HS-27A (cell line): ENCODE results near the gene OPCML.

Source experiments
- DNase-seq: peaks from one replicate; pipeline ENCODE4 v3.0.0-alpha.2; 2012; ENCODE audit warnings: low read depth, missing footprints

Gene OPCML

DNA sequence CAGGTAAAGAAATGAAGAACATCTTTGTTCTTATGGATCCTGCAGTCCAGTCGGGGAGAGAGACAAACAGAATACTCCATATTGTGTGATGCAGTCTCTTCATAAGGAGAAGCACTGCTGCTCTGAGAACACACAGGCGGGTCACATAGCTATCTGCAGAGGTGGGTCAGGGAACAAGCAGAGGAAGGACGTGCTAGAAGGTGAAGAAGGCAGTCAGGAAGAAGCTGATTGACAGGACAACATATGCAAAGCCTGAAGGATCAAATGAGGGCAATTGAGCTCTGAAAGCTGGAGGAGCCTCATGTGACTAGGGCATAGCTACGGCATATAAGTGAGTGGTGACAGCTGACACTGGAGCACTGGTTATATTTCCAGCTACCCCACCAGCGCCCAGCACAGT, 122.5 kb downstream of the OPCML start:
- no peak for DNase-seq

DNA sequence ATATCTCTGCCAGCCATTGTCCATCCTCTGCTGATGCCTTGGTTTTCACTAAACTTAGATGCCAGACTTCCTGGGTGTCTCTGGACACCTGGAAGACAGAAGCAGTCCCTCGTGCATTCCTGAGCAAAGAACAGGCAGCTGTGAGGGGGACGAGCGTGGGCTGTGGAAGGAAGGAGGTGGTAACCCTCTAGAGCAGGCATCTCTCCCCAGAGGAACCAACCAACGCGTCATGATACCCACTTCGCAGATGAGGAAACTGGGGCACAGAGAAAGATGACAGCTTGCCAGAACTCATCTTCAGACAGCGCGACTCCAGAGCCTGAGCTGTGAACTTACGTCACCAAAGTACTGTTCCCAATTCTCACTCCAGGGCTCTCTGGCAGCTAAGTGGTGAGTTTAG, 123.4 kb downstream of the OPCML start:
- no peak for DNase-seq

DNA sequence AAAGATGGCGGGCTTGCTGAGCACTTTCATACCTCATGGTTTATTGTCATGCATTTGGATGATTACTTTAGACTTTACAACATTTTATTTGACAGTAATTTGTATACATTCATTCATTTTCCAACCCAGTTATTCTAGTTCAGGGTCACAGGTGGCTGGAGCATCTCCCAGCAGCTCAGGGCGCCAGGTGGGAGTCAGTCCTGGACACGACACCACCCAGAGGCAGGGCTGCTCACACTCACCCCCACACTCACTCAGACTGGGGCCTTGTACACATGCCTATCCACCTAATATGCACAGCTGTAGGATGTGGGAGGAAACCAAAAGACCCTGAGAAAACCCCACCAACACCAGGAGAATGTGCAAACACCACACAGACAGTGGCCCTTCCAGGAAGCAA, 123.9 kb downstream of the OPCML start:
- DNase-seq = no peak

DNA sequence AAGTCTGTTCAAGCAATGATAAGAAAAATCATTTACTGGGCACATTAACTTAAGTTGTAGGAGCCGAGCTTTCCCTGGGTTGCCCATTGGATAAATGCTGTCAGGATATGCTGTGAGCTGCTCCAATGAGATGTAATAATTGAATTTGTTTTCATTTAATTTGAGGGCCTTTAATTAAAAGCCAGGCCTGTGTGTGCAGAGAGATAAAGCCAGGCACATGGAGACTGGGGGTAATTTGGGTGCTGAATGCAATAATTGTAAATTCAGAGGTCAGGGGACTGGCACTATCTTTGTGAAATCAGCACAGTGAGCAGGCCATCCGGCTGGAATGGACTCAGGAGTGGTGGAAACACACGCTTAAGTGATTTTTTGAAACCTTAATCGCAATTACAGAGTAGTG, 125.8 kb downstream of the OPCML start:
- DNase-seq = no peak

DNA sequence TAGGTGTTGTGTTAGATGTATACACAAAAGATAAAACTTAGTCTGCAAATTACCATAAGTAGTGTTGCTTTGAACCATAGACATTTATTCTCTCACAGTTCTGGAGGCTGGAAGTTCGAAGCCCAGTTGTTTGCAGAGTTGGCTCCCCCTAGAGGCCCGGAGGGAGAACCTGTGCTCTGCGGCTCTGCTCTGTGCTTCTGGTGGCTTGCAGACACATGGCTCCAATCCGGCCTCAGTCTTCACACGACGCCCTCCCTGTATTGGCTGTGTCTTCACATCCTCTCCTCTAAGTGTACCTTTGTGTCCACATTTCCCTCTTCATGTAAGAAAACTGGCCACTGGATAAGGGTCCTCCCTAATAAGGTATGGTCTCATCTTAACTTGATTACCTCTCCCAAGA, 128.4 kb downstream of the OPCML start:
- DNase-seq = no peak

DNA sequence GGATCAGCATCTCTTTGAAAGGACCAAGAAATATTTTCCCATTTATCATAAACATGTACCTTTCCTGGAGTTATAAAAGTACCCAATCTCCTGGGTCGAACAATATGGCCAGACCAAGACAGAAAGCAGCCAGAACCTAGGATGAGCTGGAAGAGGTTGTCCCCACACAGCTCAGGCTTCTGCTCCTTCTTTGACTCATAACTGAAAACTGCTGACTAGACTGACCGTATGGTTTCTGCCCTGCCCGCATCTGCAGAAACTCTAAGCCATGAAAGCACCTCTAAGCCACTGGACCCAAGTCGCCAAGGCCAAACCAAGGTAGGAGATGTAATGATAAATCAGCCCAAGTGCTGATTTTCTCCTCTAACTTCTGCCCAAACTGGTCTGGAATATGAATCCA, 129.8 kb downstream of the OPCML start:
- no peak for DNase-seq

DNA sequence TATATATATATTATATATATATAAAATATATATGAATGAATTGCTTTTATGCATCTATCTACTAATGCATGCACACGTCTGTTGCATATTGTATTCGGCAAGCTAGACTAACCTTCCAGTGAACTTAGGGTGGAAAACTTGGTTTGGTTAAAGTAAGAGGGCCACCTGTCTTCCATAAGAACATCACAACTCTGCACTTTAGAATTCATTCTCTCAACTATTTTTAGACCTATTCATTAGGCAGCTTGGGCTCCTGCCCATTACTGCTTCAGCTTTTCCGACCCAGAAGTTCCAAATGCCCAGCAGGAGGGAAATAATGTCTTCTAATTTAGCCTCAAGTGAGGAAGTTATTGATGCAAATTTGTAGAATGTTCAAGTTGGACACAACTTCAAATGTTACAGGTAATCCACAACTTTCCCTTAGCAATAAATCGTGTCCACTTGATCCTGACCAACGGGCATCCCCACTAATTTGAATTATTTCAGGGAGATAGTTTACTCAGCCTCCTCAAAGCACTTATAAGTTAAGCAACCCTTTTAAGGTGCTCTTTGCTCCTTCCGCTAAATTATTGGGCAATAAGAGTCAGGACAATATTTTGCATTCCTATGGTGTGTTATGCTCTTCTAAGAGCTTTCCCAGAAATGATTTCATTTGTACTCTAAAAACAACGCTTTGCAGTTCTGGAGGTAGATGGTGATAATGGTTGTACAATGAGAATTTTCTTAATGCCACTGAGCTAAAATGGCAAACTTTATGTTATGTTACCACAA, 132.3 kb downstream of the OPCML start:
- DNase-seq = no peak

DNA sequence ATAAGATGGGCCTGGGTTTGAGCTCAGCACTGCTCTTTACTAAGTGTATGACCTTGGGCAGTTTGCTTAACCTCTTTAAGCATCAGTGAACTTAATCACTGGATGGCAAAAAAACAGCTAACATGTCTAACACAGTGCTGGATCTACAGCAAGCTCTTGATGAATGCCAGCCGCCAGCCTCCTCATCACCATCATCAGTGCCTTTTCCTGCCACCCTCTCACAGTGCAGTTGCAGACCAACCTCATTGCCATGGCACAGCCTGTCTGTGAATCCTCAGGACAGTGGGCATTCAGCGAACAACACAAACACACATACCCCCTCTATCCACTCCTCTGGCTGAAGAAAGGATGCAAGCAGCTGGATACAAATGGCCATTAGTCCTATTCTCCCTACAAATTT, 133.0 kb downstream of the OPCML start:
- no peak for DNase-seq

DNA sequence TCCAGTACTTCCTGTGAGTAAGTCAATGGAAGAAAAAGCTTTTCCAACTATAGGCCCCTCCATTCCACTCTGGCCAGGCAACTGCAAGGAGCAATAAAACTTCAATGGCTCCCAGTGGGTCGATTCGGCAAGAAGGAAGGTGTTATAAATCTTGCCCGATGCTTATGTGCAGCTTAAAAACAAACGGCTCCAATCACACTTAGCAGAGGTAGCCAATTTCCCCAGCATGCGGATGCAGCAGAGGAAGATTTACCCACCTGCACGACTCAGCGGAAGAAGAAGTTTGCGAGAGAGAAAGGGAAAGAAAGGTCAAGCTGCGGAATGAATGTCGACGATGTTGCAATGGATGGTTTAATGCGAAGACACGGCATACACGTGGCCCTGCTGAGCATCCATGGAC, 141.5 kb downstream of the OPCML start:
- DNase-seq = no peak

DNA sequence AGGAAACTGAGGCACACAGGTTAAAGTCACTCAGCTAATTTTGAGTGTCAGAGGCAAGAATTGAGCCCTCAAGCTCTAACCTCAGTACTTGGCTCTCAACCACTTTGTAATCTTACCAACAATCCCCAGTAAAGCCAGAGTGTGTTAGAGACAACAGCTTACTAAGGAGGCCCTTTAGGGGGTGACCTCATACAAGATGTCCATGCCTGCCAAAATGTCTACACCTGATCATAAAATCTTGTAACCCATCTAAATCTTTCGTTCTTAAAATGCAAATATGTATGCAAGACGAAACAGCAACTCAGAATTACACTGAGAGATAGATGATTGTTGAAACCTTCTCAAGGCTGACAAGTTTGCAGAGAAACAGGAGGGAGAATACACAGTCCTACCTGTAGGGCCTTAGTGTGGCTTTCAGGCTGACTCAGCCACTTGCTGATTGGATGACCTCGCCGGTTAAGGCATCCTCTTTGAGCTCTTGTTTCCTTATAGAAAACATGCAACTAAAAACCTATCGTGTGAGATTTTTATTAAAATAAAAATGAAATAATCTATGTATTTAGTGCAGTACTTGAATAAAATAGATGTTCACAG, 143.2 kb downstream of the OPCML start:
- no peak for DNase-seq

DNA sequence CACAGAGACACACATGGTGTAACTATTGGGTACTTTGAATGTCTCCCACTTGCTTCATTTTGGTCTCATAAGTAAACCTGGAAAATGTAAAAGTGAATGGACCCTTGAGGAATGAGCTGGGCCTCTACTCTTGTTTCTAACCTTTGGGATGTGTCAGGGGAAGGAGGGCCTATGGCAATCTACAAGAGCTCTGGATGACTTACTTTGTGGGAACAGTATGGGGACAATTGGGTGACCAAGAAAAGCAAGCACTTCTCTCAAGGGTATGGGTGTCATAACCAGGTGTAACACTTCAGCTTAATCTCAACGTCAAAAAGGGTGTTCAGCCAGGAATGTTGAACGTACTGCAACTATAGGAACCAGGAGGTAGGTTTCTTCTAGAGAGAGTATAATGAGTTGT, 144.0 kb downstream of the OPCML start:
- no peak for DNase-seq

DNA sequence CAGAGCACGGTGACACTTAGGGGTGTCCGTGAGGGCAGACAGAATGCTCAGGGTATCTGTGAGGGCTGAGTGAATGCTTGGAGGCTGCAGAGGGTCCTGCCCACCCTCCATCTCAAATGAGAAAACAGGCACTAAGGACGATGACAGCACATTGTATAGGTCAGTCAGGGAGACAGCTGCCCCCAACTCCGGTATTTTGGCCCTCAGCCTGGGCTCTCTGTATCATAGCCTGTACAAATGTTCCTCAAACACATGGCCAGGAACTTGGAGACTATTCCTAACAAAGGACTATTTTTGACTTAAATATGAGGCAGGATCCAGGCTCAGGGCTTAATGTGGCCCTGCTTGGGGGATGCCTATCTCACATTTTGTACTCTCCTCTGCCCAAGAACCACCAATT, 145.4 kb downstream of the OPCML start:
- DNase-seq = no peak

DNA sequence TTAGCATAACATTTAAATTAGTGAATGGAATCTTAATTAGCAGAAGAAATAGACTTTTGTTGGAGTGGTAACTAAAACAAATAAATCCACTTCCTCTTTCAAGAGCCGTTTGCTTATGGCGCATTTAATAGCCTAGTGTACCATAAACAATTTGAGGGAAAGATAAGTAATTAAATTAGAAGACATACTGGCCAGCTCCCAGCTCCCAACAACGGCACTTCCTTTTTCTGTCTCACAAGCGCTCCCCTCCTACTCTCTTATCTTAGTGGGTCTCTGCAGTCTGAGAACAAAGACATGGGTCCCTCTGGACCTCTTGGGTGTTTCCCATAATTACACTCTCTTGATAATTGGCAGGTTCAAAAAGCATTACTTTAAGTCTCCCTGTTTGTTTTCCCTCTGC, 146.0 kb downstream of the OPCML start:
- DNase-seq = no peak

DNA sequence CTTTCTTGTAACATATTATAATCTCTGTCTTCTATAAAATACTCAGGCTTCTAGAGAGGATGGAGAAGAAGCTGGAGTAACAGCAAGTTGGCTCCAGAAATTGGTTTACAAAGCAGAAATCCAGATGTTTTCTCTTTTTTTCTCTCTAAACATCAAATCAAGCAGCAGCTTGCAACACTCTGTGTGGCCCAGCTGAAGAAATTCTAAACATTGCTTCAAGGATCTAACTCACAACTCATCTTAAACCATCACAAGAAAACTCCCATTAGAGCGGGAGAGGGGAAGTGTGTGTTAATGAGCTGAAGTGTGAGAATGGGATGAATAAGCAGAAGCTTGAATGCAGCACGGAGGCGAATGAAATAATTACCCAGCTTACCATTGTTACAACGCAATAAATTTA, 146.5 kb downstream of the OPCML start:
- no peak for DNase-seq

DNA sequence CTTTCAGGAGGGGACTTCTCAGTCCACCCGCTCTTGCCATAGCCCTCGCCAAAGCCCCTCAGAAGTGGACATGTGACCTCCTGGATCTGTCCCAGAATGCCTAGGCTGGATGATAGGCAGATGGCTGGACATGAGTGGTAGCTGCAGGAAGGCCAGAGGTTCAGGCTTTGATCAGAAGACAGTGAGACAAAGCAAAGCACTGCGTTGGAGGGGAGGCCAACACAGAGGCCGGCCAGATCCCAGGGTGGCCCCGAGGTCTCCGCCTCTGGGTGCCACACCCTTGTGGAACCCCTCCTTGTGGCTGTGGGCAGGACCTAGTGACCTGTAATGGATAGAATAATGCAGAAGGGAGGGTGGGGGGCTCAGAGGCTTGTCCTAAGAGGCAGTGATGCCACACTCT, 147.6 kb downstream of the OPCML start:
- no peak for DNase-seq

DNA sequence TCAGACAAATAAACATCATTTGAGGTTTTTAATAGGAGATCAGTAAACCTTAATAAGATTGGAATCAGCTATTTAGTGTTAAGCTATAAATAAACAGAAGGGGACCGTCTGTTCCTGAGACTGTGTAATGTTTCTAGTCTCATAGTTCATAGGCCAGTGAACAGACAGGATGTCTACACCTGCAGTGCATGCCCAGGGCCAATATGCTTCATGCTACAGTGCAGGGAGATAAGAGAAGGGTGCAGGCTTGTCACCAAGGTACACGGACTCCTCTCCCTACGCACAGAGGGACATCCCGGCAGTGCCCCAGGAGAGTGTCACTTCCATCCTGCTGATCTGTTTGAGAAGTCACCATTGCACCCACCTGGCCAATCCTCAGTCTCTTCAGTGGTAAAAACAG, 148.6 kb downstream of the OPCML start:
- DNase-seq = no peak

DNA sequence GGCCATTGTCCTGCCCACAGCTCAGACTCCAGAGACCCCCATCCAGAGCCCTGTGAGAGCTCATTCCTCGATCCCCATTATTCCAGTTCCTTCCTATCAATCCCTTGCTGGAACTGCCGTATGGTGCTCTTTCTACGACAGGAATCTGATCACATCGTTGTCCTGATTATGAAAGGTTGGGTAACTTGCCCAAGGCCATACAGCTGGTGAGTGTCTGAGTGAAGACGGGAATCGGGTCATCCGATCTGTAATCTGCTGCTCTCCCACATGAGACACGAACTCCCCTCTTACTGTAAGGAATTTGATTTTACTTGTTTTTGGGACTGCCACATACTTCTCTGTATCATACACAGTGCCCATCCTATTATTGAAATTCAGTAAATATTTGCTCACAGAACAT, 149.1 kb downstream of the OPCML start:
- DNase-seq = no peak

DNA sequence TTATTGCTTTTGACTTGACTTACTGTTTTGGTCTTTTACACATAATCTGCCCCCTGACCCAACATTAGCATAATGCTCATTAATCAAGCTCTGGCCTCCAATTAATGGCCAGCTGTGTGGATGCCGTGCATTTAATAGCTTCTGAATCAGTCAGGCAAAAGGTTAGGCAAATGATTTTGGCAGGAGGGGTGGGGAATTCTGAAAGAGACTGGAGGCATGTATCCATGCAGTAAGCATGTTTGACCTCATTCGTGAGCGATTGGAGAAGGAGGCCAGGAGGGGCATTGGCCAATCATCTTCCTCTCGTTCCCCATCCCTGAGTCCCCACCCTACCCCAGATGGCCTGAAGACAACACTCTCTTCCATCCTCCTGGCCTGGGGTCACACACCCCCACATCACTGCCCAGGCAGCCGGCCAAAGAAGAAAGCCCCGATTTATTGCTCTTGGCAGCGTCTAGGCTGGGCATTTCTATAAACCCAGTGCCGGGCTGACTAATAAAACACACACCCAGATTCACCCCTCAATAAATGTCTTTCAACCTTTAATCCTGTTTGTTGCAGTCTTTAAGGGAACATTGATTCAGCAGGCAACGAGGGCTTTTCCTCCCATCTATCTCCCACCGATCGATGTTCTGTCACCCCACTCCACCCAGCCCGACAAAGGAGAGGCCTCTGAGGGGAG, 150.0 kb downstream of the OPCML start:
- DNase-seq = no peak

DNA sequence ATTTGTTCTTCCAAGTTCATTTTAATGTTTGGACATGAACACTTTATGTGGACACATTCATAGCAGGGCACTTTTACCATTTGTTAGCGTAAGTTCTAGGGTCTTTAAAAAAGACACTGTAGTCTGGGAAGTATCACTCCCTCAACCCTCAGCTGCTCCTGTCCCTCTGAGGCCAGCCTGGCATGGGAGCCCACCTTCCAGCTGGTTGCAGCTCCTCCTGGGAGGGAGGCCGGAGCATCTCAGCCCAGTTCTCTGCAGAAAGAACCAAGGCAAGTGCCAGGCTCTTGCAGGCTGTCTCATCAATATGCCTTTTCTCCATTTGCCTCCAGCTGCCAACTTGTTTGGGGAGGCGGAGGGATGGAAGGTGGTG, 150.6 kb downstream of the OPCML start:
- no peak for DNase-seq

DNA sequence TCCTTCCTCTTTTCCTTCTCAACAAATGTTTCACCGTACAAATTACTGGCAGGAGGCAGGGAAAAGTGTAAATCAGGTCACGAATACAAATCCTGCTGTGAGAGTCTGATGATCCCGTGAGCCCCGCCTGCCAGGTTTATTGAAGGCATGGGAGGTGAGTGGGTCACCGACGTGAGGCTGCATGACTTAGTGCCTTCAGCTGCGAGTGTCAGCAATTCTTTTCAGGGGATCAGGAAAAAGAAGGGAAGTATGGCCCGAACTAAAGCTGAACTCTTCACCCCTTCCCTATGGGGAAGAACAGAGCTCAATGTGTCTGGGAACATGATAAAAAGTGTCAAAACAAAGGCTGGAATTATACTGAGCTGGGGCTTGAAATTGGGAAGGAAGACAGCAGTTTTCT, 166.2 kb downstream of the OPCML start:
- no peak for DNase-seq

DNA sequence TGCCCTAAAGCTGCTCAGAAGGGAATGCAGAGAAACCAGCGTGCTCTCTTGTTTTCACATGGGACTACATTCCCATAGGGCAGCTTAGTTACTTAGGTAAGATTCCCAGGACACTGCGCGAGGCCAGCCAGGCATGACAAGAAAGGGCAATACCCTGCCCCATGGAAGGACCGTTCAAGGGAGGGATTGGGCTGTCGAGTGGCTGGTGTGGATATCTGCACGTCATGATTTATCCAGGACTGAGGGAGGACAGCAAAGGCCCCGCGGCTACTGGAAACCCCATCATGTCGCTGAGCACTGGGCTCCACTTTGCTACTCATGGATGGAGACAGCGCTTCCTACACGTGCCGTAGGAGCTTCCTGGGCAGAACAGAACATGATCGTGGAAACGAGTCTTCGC, 169.4 kb downstream of the OPCML start:
- no peak for DNase-seq

DNA sequence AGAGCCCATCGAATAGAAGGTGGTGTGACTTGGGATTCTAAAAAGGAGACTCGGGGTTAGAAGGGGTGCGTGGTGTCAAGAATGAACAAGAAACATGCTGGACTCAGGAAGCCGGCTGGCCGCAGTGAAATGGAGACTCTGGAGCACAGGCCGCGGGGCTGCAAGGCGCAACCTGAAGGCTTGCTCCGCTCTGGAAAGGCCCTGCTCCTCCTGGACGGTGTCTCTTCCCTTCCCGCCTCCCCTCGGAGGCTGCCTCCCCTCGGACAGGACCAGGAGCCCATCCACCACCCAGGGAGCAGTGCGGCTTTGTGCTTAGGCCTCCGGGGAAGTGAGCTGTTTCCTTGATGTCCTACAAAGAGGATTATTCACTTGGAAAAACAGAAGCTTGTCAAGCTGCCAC, 170.1 kb downstream of the OPCML start:
- DNase-seq = no peak

DNA sequence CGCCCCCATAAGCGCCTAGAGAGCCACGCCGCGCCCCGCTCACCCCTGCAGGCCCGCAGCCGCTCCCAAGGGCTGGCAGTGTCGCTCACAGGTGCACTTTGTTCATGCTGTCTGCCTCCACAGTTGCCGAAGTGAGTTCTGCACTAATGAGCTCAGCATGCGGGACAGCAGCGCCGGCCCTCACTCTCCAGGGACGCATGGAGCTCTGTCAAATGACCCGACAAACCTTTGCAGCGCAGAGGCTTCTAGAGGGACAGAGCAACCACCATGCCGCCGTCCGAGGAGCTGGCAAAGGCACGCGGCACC, 170.7 kb downstream of the OPCML start:
- no peak for DNase-seq
